GM19372 (cell line): ENCODE data around the gene KIAA0825.
"Not testable (repeated sequence)": the region's sequence is repeated elsewhere in the genome, so short reads cannot be mapped to it uniquely, and the experiment has no call there.

Experiments
- ATAC-seq: cut with Tn5 transposase; IDR thresholded peaks from one replicate; pipeline ENCODE4 v1.9.1; 2021; ENCODE audit warnings: mild to moderate bottlenecking, low read depth, moderate library complexity; ENCODE audit not compliant: unreplicated experiment

Gene KIAA0825

GRCh38 chr5:94143621-94144020 is 474.8 kb downstream of the KIAA0825 start:
- not testable (repeated sequence) for ATAC-seq

GRCh38 chr5:94140300-94140699 is 478.1 kb downstream of the KIAA0825 start:
- ATAC-seq = no peak

GRCh38 chr5:94130077-94130476 is 488.3 kb downstream of the KIAA0825 start:
- ATAC-seq = no peak

GRCh38 chr5:94125107-94125506 is 493.3 kb downstream of the KIAA0825 start:
- ATAC-seq = no peak

- not testable (repeated sequence) for ATAC-seq
Observed at GRCh38 chr5:94116317-94116716, 502.1 kb downstream of the KIAA0825 start.

GRCh38 chr5:94113087-94113486 is 505.3 kb downstream of the KIAA0825 start:
- ATAC-seq = no peak

GRCh38 chr5:94111209-94112004 is 507.0 kb downstream of the KIAA0825 start:
- peak; percentile 100 for ATAC-seq

GRCh38 chr5:94103514-94104245 is 514.7 kb downstream of the KIAA0825 start:
- ATAC-seq = no peak
